ENCODE measurements around the gene SGK1. TPM values are rescaled to one million over a fixed set of nuclear protein-coding genes. Genes with fewer than 3 reads are reported as not detected.

The SGK1 gene
- total and polyA plus RNA-seq, 7 experiments from 2014 or later = 6.9 to 443 (median 21.3) TPM

DNA sequence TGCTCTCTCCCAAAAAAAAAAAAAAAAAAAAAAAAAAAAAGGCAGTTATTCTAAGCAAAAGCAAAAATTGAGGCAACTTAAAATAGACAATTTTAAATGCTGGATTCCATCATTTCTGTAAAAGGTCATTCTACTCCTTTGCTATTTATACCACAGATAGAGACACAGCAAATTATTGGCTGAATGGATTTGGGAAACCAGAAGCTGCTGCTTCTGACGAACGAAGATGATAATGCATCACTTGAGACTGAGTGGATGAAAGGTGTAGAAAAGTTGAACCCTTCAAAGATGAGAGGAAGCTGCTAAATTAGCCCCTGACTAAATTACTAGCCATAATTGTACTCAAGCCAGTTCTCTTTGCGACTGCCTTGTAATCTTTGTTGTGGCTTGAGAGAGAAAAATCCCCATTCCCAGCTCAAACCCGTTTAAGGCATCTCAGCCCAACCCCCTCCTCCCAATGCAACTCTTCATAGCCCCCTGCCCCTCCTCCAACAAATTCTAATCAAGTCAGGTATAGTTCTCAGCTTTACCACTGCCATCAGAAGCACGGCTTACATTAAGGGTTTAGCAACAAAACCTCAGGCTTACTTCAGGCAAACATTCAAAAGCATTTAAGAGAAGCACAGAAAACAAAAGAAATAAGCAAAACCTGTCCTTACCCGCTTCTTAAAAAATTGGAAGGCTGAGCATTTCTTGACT is 1.0 kb downstream of the SGK1 start:
- peaks cover 0 to 7% (median 0%) of the 10 kb centered on the region in 11 donors for H3K9me3 Mint-ChIP-seq
- H3K27me3 Mint-ChIP-seq = peaks cover 0 to 56% (median 21%) of the 10 kb centered on the region in 5 donors
- H3K4me1 Mint-ChIP-seq = peaks cover 2 to 49% (median 29%) of the 10 kb centered on the region in 7 donors
- H3K27ac Mint-ChIP-seq = peak overlapping the region in 4 of 9 donors; percentile 60 to 84 (median 77)
- POLR2A ChIA-PET = interaction anchor here (0.6 to 1.8 kb wide), 3 partner anchors 10 to 142 kb away, joined by 3 to 7 read pairs (median 4); no protein-coding TSS in a partner anchor
- ATAC-seq (no peak), DNase-seq (no peak)
- intact Hi-C loops (cut with micrococcal nuclease) = loop anchor here (1.0 to 10.0 kb wide), 5 partner anchors 28 to 328 kb away; no protein-coding TSS in a partner anchor
- peak overlapping the region; percentile 68 for H3K4me3 ChIP-seq (ENCODE audit: low read length)
- peak overlapping the region; percentile 85 to 99 (median 91) for H3K4me3 Mint-ChIP-seq
- CTCF ChIA-PET = interaction anchor here (1.2 kb wide), 1 partner anchor 36 kb away, joined by 3 read pairs; no protein-coding TSS in a partner anchor
- no peaks in the 10 kb centered on the region for H3K9me3 ChIP-seq (ENCODE audit: control insufficient read depth in 2 of 3, low read length in 3 of 3)
- H3K27me3 ChIP-seq (ENCODE audit: control insufficient read depth in 2 of 2, insufficient read depth in 2 of 2, low read length in 2 of 2) = no peaks in the 10 kb centered on the region
- H3K27ac ChIP-seq (ENCODE audit: low read depth, low read length) = no peak overlapping the region
- peaks cover 0 to 17% (median 0%) of the 10 kb centered on the region in 5 donors for H3K36me3 Mint-ChIP-seq
- peaks cover 0 to 6% of the 10 kb centered on the region in 2 donors for H3K4me1 ChIP-seq (ENCODE audit: control insufficient read depth in 2 of 2, insufficient read depth in 2 of 2, low read length in 2 of 2)
- H3K36me3 ChIP-seq (ENCODE audit: control insufficient read depth in 2 of 3, insufficient read depth in 3 of 3, low read length in 3 of 3) = no peaks in the 10 kb centered on the region

DNA sequence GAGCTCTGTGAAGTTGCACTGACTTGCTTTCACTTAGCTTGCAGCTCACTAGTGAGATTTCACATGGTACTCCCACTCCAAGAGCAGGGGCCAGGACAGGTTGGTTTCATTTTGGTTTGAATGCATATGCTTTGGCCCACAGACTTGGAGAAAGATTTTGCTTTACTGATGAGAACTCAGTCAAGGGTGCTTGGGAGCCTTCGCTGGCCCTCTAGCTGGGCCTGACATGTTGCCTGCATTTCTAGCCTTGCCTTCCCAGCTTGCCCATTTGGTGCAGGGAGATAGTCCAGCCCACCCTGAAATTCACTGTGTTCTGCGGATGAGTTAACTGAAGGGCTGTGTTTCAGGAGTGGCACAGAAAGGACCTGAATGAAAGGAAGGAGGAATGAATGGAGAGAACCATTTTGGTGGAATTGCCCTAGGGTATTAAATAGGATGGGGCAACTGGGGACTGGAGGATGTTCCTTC is 1.9 kb downstream of the SGK1 start:
- Mint-ChIP-seq H3K9me3 (peaks cover 0 to 7% (median 0%) of the 10 kb centered on the region in 11 donors), H3K4me3 (peak overlapping the region in 7 of 10 donors; percentile 22 to 99 (median 52)), H3K27me3 (peaks cover 0 to 60% (median 21%) of the 10 kb centered on the region in 5 donors), H3K27ac (peak overlapping the region in 1 of 9 donors; percentile 19), H3K36me3 (peaks cover 0 to 17% (median 0%) of the 10 kb centered on the region in 5 donors), H3K4me1 (peaks cover 2 to 53% (median 29%) of the 10 kb centered on the region in 7 donors)
- intact Hi-C loops (cut with micrococcal nuclease) = loop anchor here (2.0 to 10.0 kb wide), 2 partner anchors 27 to 329 kb away; no protein-coding TSS in a partner anchor
- no peak overlapping the region for H3K27ac ChIP-seq (ENCODE audit: low read depth, low read length)
- DNase-seq (no peak), ATAC-seq (no peak)
- H3K36me3 ChIP-seq (ENCODE audit: control insufficient read depth in 2 of 3, insufficient read depth in 3 of 3, low read length in 3 of 3) = no peaks in the 10 kb centered on the region
- no peaks in the 10 kb centered on the region for H3K9me3 ChIP-seq (ENCODE audit: control insufficient read depth in 2 of 3, low read length in 3 of 3)
- H3K4me1 ChIP-seq (ENCODE audit: control insufficient read depth in 2 of 2, insufficient read depth in 2 of 2, low read length in 2 of 2) = peaks cover 0 to 6% of the 10 kb centered on the region in 2 donors
- ChIA-PET CTCF (interaction anchor here (0.8 to 0.9 kb wide), 2 partner anchors 325 to 706 kb away, joined by 3 read pairs; no protein-coding TSS in a partner anchor), POLR2A (interaction anchor here (0.6 to 0.9 kb wide), 2 partner anchors 10 to 909 kb away, joined by 3 to 4 read pairs; no protein-coding TSS in a partner anchor)
- no peaks in the 10 kb centered on the region for H3K27me3 ChIP-seq (ENCODE audit: control insufficient read depth in 2 of 2, insufficient read depth in 2 of 2, low read length in 2 of 2)
- H3K4me3 ChIP-seq (ENCODE audit: low read length) = no peak overlapping the region

GRCh38 chr6:134315189-134315588 is 2.7 kb downstream of the SGK1 start:
- DNase-seq (no peak), ATAC-seq (no peak)
- ChIA-PET POLR2A (interaction anchor here (0.6 to 1.9 kb wide), 3 partner anchors 9 to 910 kb away, joined by 3 to 11 read pairs (median 4); no protein-coding TSS in a partner anchor), CTCF (no interaction called here)
- H3K27me3 ChIP-seq (ENCODE audit: control insufficient read depth in 2 of 2, insufficient read depth in 2 of 2, low read length in 2 of 2) = no peaks in the 10 kb centered on the region
- H3K4me1 Mint-ChIP-seq = peaks cover 2 to 53% (median 30%) of the 10 kb centered on the region in 7 donors
- H3K36me3 Mint-ChIP-seq = peaks cover 0 to 17% (median 0%) of the 10 kb centered on the region in 5 donors
- H3K4me1 ChIP-seq (ENCODE audit: control insufficient read depth in 2 of 2, insufficient read depth in 2 of 2, low read length in 2 of 2) = peaks cover 0 to 6% of the 10 kb centered on the region in 2 donors
- H3K9me3 Mint-ChIP-seq = peaks cover 0 to 6% (median 0%) of the 10 kb centered on the region in 11 donors
- no peaks in the 10 kb centered on the region for H3K9me3 ChIP-seq (ENCODE audit: control insufficient read depth in 2 of 3, low read length in 3 of 3)
- peaks cover 0 to 60% (median 21%) of the 10 kb centered on the region in 5 donors for H3K27me3 Mint-ChIP-seq
- H3K4me3 ChIP-seq (ENCODE audit: low read length) = no peak overlapping the region
- no peak overlapping the region for H3K27ac ChIP-seq (ENCODE audit: low read depth, low read length)
- no peak overlapping the region for H3K27ac Mint-ChIP-seq
- H3K36me3 ChIP-seq (ENCODE audit: control insufficient read depth in 2 of 3, insufficient read depth in 3 of 3, low read length in 3 of 3) = no peaks in the 10 kb centered on the region
- intact Hi-C loops (cut with micrococcal nuclease) = loop anchor here in 1 of 2 donors (10.0 kb wide), 1 partner anchor 330 kb away; no protein-coding TSS in a partner anchor
- H3K4me3 Mint-ChIP-seq = peak overlapping the region in 2 of 10 donors; percentile 4 to 12

- Histone ChIP-seq H3K27ac (ENCODE audit: low read depth, low read length) (no peak overlapping the region), H3K4me3 (ENCODE audit: low read length) (no peak overlapping the region), H3K4me1 (ENCODE audit: control insufficient read depth in 2 of 2, insufficient read depth in 2 of 2, low read length in 2 of 2) (peaks cover 0 to 6% of the 10 kb centered on the region in 2 donors), H3K9me3 (ENCODE audit: control insufficient read depth in 2 of 3, low read length in 3 of 3) (no peaks in the 10 kb centered on the region), H3K27me3 (ENCODE audit: control insufficient read depth in 2 of 2, insufficient read depth in 2 of 2, low read length in 2 of 2) (no peaks in the 10 kb centered on the region), H3K36me3 (ENCODE audit: control insufficient read depth in 2 of 3, insufficient read depth in 3 of 3, low read length in 3 of 3) (no peaks in the 10 kb centered on the region)
- peaks cover 0 to 2% (median 0%) of the 10 kb centered on the region in 11 donors for H3K9me3 Mint-ChIP-seq
- intact Hi-C loops (cut with micrococcal nuclease) = loop anchor here in 1 of 2 donors (10.0 kb wide), 1 partner anchor 331 kb away; no protein-coding TSS in a partner anchor
- ChIA-PET POLR2A (interaction anchor here (0.6 to 1.9 kb wide), 2 partner anchors 137 to 479 kb away, joined by 3 to 11 read pairs; no protein-coding TSS in a partner anchor), CTCF (no interaction called here)
- peaks cover 0 to 57% (median 16%) of the 10 kb centered on the region in 5 donors for H3K27me3 Mint-ChIP-seq
- peaks cover 2 to 53% (median 30%) of the 10 kb centered on the region in 7 donors for H3K4me1 Mint-ChIP-seq
- H3K36me3 Mint-ChIP-seq = peaks cover 0 to 9% (median 0%) of the 10 kb centered on the region in 5 donors
- peak overlapping the region in 1 of 10 donors; percentile 13 for H3K4me3 Mint-ChIP-seq
- H3K27ac Mint-ChIP-seq = no peak overlapping the region
- no peak for ATAC-seq
- DNase-seq = no peak
Observed at GRCh38 chr6:134314006-134314821, 3.7 kb downstream of the SGK1 start.

DNA sequence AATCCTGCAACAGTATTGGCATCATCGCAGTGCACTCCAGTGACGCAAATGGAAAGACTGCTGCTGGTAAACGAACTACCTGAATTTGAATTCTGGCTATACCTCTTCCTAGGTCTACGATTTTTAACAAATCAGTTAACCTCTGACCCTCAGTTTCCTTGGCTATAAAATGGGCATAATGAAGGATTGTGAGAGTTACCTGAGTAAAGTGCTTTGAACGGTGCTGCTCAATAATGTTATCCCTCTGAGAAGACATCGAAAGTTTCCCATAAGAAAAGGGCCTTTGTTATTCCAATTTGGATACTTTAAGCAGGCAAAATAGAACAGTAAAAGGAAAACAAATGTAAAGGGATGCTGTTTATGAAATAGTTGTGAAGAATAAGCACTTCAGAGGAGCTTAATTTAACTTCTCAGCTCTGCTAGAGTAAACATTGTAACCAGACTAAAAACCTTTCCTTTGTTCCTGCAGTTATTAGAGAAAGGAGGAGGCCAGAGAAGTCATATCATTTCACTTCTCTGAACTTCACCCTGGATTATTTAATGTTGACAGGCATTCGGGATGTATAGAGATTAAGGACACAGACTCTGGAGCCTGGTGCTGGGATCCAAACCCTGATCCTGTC is 5.8 kb downstream of the SGK1 start:
- no peak overlapping the region for H3K27ac ChIP-seq (ENCODE audit: low read depth, low read length)
- H3K4me1 Mint-ChIP-seq = peaks cover 0 to 44% (median 22%) of the 10 kb centered on the region in 7 donors
- intact Hi-C loops (cut with micrococcal nuclease) = loop anchor here in 1 of 2 donors (10.0 kb wide), 1 partner anchor 333 kb away; no protein-coding TSS in a partner anchor
- no peaks in the 10 kb centered on the region for H3K27me3 ChIP-seq (ENCODE audit: control insufficient read depth in 2 of 2, insufficient read depth in 2 of 2, low read length in 2 of 2)
- DNase-seq = no peak
- ChIA-PET CTCF (no interaction called here), POLR2A (interaction anchor here (0.7 kb wide), 1 partner anchor 18 kb away, joined by 3 read pairs; no protein-coding TSS in a partner anchor)
- ATAC-seq = no peak
- H3K36me3 Mint-ChIP-seq = peaks cover 0 to 5% (median 0%) of the 10 kb centered on the region in 5 donors
- H3K36me3 ChIP-seq (ENCODE audit: control insufficient read depth in 2 of 3, insufficient read depth in 3 of 3, low read length in 3 of 3) = no peaks in the 10 kb centered on the region
- no peaks in the 10 kb centered on the region for H3K4me1 ChIP-seq (ENCODE audit: control insufficient read depth in 2 of 2, insufficient read depth in 2 of 2, low read length in 2 of 2)
- no peak overlapping the region for H3K4me3 Mint-ChIP-seq
- H3K4me3 ChIP-seq (ENCODE audit: low read length) = no peak overlapping the region
- H3K27ac Mint-ChIP-seq = no peak overlapping the region
- peaks cover 0 to 2% (median 0%) of the 10 kb centered on the region in 11 donors for H3K9me3 Mint-ChIP-seq
- H3K9me3 ChIP-seq (ENCODE audit: control insufficient read depth in 2 of 3, low read length in 3 of 3) = no peaks in the 10 kb centered on the region
- peaks cover 0 to 37% (median 5%) of the 10 kb centered on the region in 5 donors for H3K27me3 Mint-ChIP-seq
